Right cardiac atrium (tissue), 5 donors: ENCODE measurements around the gene PRKCA. TPM values are rescaled to one million over a fixed set of nuclear protein-coding genes. Genes with fewer than 3 reads are reported as not detected.

Experiments
- ATAC-seq, 2 donors: fragments of 200-7000 bp; cut with Tn5 transposase; one replicate each; pipeline versions ENCODE4 v1.8.0 to v1.9.1; 2020; ENCODE audit warnings: moderate library complexity in 2 of 2, mild to moderate bottlenecking in 1 of 2
- DNase-seq, 3 donors: peaks; one replicate each; pipeline ENCODE4 v3.0.0-alpha.2; 2020
- H3K27ac ChIP-seq: one replicate; pipeline ENCODE4 v1.5.1; 2013; ENCODE audit warnings: mild to moderate bottlenecking, low read length, control low read depth, moderate library complexity
- H3K27me3 ChIP-seq: one replicate; pipeline ENCODE4 v1.6.1; 2013; ENCODE audit not compliant: control insufficient read depth, insufficient read depth
- H3K4me1 ChIP-seq: one replicate; pipeline ENCODE4 v1.6.1; 2013; ENCODE audit warnings: low read length; ENCODE audit not compliant: control insufficient read depth, insufficient read depth
- H3K4me3 ChIP-seq: one replicate; pipeline ENCODE4 v1.5.1; 2013; ENCODE audit warnings: low read length, control low read depth
- H3K9me3 ChIP-seq: one replicate; pipeline ENCODE4 v1.6.1; 2013; ENCODE audit warnings: low read length; ENCODE audit not compliant: control insufficient read depth
- WGBS: extraction: QIAGEN DNeasy Blood & Tissue Kit; methylation state at CpG from one replicate; pipeline ENCODE4 v1.1.7; 2013; 5-methylcytosine and 5-hydroxymethylcytosine counted together
- intact Hi-C, 4 donors: fragments of 100-400 bp; cut with DNase I; formaldehyde crosslinking; loops; one replicate each; pipeline versions ENCODE4 v1.11.0 to v1.14.0; 2022 to 2023
- polyA plus RNA-seq: library from polyadenylated mRNA; stranded (reverse); fragments of 200-250 nt; gene quantifications from one replicate; pipeline ENCODE4 v1.2.3, GENCODE V29; 2013
- total RNA-seq, 4 donors: library from RNA; stranded (reverse); fragmentation: NEBNext Ultra II Directional; extraction: Animal tissue kit (Norgen Biotek cat#: 25700); gene quantifications; one replicate each; pipeline ENCODE4 v1.2.1, GENCODE V29; 2021
- donor health status: healthy with polysubstance abuse.
- donor health status: DM: no; HTN: yes; CAD: no.
- donor health status: DM: no; HTN: no; CAD: no.
- donor health status: DM: no; HTN: yes; CAD: no; lungs with severe emphysema.
- donor health status: DM: yes; HTN: yes; CAD: no.

PRKCA gene
- total and polyA plus RNA-seq, 5 donors: 2.2 to 8.0 (median 6.8) TPM

GRCh38 chr17:66830451-66830850 lies 528.0 kb downstream of the PRKCA start:
- H3K4me1 ChIP-seq: no peaks in the 10 kb centered on the region
- no peaks in the 10 kb centered on the region for H3K9me3 ChIP-seq
- intact Hi-C loops: no loop called here
- H3K27me3 ChIP-seq: no peaks in the 10 kb centered on the region
- ATAC-seq (no peak), DNase-seq (no peak)
- H3K27ac ChIP-seq: no peak overlapping the region
- WGBS: 23% methylated on average over 4 of the region's 4 CpGs
- H3K4me3 ChIP-seq: no peak overlapping the region

- H3K9me3 ChIP-seq: no peaks in the 10 kb centered on the region
- no peak for ATAC-seq
- no peaks in the 10 kb centered on the region for H3K27me3 ChIP-seq
- H3K27ac ChIP-seq: no peak overlapping the region
- whole genome bisulfite sequencing: 66% methylated on average over 14 of the region's 14 CpGs
- no peaks in the 10 kb centered on the region for H3K4me1 ChIP-seq
- no peak overlapping the region for H3K4me3 ChIP-seq
- intact Hi-C loops: no loop called here
- DNase-seq: no peak
Measured at GRCh38 chr17:66831383-66832210, 529.2 kb downstream of the PRKCA start.

GRCh38 chr17:66833201-66833600 lies 530.8 kb downstream of the PRKCA start:
- intact Hi-C loops: no loop called here
- Histone ChIP-seq H3K4me3 (no peak overlapping the region), H3K27ac (no peak overlapping the region), H3K27me3 (no peaks in the 10 kb centered on the region), H3K4me1 (no peaks in the 10 kb centered on the region), H3K9me3 (no peaks in the 10 kb centered on the region)
- WGBS: 80% methylated on average over 4 of the region's 4 CpGs
- ATAC-seq (no peak), DNase-seq (no peak)

- Histone ChIP-seq H3K9me3 (no peaks in the 10 kb centered on the region), H3K4me3 (no peak overlapping the region), H3K27me3 (no peaks in the 10 kb centered on the region), H3K4me1 (no peaks in the 10 kb centered on the region), H3K27ac (no peak overlapping the region)
- DNase-seq (no peak), ATAC-seq (no peak)
- intact Hi-C loops: no loop called here
- WGBS: 39% methylated on average over 7 of the region's 7 CpGs
Measured at GRCh38 chr17:66834426-66834918, 532.1 kb downstream of the PRKCA start.

- ATAC-seq (no peak), DNase-seq (no peak)
- no peaks in the 10 kb centered on the region for H3K27me3 ChIP-seq
- no peaks in the 10 kb centered on the region for H3K4me1 ChIP-seq
- whole genome bisulfite sequencing: 3% methylated on average over 57 of the region's 57 CpGs
- H3K9me3 ChIP-seq: no peaks in the 10 kb centered on the region
- intact Hi-C loops: no loop called here
- H3K27ac ChIP-seq: no peak within 1 kb of the TSS
- no peak within 1 kb of the TSS for H3K4me3 ChIP-seq
Measured at GRCh38 chr17:66834919-66835454, 532.6 kb downstream of the PRKCA start, which contains the start of gene CACNG5. Gene CACNG5, plus strand, starts transcription at chr17:66835117. Its CDS starts 42,216 bp downstream, at chr17:66877333.

GRCh38 chr17:66835476-66835875 lies 533.1 kb downstream of the PRKCA start:
- DNase-seq (no peak), ATAC-seq (no peak)
- intact Hi-C loops: no loop called here
- Histone ChIP-seq H3K9me3 (no peaks in the 10 kb centered on the region), H3K4me3 (no peak overlapping the region), H3K4me1 (no peaks in the 10 kb centered on the region), H3K27ac (no peak overlapping the region), H3K27me3 (no peaks in the 10 kb centered on the region)
- WGBS: 40% methylated on average over 16 of the region's 16 CpGs

GRCh38 chr17:66836063-66837005 lies 533.9 kb downstream of the PRKCA start:
- Histone ChIP-seq H3K4me1 (no peaks in the 10 kb centered on the region), H3K4me3 (no peak overlapping the region), H3K27me3 (no peaks in the 10 kb centered on the region), H3K27ac (no peak overlapping the region), H3K9me3 (no peaks in the 10 kb centered on the region)
- intact Hi-C loops: no loop called here
- ATAC-seq (no peak), DNase-seq (no peak)
- 63% methylated on average over 11 of the region's 11 CpGs for WGBS

- intact Hi-C loops: no loop called here
- H3K4me1 ChIP-seq: no peaks in the 10 kb centered on the region
- no peak overlapping the region for H3K4me3 ChIP-seq
- DNase-seq: no peak
- ATAC-seq: no peak
- WGBS: 83% methylated on average over 1 of the region's 1 CpG
- no peak overlapping the region for H3K27ac ChIP-seq
- no peaks in the 10 kb centered on the region for H3K9me3 ChIP-seq
- no peaks in the 10 kb centered on the region for H3K27me3 ChIP-seq
Measured at GRCh38 chr17:66837226-66837625, 534.8 kb downstream of the PRKCA start.

- intact Hi-C loops: no loop called here
- Histone ChIP-seq H3K4me3 (no peak overlapping the region), H3K27me3 (no peaks in the 10 kb centered on the region), H3K27ac (no peak overlapping the region), H3K9me3 (no peaks in the 10 kb centered on the region), H3K4me1 (no peaks in the 10 kb centered on the region)
- WGBS: 69% methylated on average over 11 of the region's 11 CpGs
- no peak for ATAC-seq
- no peak for DNase-seq
Measured at GRCh38 chr17:66837885-66838665, 535.7 kb downstream of the PRKCA start.

GRCh38 chr17:66839616-66840015 lies 537.2 kb downstream of the PRKCA start:
- Histone ChIP-seq H3K4me3 (no peak overlapping the region), H3K9me3 (no peaks in the 10 kb centered on the region), H3K4me1 (no peaks in the 10 kb centered on the region), H3K27me3 (no peaks in the 10 kb centered on the region), H3K27ac (no peak overlapping the region)
- intact Hi-C loops: no loop called here
- WGBS: 81% methylated on average over 9 of the region's 9 CpGs
- DNase-seq (no peak), ATAC-seq (no peak)
